GM19035 (cell line): ENCODE results near the gene SH2D7.
A peak's percentile ranks its signal among the peaks of the same experiment; 100 is the strongest.
"Not testable (repeated sequence)": the region's sequence is repeated elsewhere in the genome, so short reads cannot be mapped to it uniquely, and the experiment has no call there.

Experiments used
- ATAC-seq: cut with Tn5 transposase; IDR thresholded peaks from one replicate; pipeline ENCODE4 v1.9.1; 2021; ENCODE audit not compliant: unreplicated experiment

The SH2D7 gene

DNA sequence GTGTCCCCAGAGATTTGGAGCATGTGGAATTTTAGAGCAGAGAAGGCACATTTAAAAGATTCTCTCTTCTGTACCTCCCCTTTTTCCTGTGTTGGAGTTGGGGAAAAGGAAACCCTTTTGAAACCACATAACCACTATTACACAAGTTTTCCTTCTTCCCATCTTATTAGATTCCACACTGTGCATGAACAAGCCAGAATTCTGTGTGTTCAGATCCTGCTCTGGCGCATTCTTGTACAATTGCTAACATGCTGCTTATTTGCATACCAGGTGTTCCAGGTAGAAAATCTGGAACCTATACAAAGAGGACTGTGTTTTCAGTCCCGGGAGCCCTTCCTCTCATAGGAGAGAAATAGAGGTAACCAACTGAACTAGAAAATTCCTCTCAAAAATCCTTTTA, 41.4 kb downstream of the SH2D7 start:
- ATAC-seq = no peak

- no peak for ATAC-seq
Observed at GRCh38 chr15:78139578-78139977, 47.2 kb downstream of the SH2D7 start.

DNA sequence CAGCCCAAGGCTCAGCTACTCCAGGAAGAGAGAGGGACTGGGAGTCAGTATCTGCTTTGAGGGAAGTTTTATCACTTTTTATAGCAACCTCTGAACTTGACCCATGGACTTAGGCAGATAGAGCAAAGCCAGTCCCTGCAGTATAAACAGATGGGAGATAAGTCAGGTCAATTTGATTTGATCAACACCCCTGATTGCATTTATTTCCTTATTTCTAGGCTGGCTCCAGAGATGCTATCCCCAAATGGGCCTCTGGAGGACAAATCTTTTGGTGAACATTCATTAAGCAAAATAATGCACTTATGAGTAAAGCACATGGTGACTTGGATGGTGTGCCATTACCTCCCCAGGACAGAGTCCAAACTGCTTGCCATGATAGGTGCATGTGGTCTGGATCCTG, 47.9 kb downstream of the SH2D7 start:
- ATAC-seq = no peak

DNA sequence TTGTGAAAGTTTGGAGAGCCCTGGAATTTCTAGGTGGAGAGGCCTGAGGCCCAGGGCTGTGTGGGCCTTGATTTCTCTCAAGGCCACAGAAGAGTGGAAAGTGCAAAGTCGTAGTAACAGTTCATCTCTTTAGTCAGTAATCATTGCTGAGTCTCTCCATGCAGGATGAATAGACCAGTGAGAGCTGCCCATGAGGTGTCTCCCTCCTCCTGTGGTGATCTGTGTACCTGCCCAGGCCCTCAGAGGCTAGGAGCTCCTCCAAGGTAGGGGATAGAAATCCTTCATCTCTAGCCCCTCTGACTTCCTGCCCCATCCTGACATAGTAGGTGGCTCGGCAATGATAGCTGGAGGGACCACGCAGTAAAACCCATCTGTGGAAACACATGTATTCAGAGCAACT, 50.0 kb downstream of the SH2D7 start:
- ATAC-seq = no peak

GRCh38 chr15:78146425-78147154, 54.2 kb downstream of the SH2D7 start:
- no peak for ATAC-seq

DNA sequence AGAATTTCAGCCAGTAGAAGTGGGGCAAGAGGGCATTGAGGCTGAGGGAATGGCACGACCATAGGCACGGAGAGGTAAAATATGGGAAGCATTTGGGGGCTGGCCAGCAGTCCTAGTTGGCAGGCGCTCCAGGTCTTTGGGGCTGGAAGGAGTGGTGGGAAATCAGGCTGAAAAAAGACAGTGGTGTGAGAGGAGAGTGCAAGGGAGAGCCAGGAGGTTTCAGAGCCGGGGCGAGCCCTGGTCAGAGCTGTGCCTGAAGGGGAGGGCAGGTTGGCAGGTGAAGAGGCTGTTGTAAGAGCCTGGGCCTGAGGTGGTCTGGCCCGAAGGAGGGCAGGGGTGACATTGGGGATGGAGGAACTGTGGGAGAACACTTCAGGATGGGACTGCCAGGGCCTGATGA, 55.2 kb downstream of the SH2D7 start:
- ATAC-seq = no peak

DNA sequence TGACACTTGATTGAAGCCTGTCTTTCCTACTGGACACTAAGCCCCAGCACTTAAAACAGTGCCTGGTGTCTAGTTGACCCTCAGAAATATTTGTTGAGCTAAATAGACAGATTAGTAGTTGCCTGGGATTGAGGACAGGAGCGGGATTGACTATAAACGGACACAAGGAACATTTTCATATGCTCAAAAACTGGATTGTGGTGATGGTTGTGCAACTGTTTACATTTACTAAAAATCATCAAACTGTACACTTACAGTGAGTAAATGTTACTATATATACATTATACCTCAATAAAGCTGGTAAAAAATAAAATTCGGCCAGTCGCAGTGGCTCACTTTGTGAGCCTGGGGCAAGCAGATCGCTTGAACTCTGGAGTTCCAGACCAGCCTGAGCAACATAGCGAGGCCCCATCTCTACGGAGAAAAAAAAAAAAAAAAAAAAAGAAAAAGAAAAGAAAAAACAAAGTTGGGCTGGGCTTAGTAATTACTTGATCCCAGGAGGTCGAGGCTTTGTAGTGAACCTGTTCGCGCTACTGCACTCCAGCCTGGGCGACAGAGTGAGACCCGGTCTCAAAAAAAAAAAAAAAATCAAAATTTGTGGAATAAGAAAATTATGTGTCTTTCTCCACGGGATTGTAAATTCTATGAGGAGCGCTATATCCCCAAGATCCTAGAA, 56.2 kb downstream of the SH2D7 start:
- peak; percentile 10 for ATAC-seq

DNA sequence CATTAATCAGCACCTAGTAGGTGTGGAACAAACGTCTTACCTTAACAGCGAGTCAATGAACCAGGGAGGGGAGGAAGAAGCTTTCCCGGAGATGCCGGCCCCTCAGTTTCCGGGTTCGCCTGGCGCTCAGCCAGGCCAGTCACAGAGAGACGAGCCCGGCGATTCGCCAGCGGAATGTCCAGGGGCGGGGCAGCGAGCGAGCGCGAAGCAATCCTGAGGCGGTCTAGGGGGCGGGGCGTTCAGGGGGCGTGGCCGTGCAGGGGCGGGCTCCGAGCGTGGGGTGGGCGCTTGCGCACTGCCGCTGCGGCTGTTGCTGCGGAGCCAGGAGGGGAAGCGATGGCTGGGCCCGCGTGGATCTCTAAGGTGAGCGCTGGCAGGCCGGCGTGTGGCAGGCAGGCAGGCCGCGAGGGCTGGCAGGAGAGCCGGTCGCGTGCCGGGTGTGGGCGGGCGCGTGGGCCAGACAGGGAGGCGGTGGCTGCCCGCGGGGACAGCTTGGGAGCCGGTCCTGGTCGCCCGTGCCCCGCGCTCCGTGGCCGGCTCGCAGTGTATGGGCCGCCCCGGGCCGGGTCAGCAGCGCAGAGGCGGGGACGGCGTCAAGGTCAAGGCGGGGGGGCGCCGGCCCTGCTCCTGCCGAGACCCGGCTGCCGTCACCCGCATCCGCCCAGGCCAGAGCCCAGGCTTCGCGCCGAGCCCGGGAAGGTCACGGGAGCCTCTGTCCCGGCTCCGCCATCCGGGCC, 56.9 kb downstream of the SH2D7 start, which contains the start of gene IDH3A:
IDH3A (plus strand) TSS at position 295 of the 737 bp plus-strand sequence; CDS start at position 337, 42 bp downstream.
- ATAC-seq = peak; percentile 81

DNA sequence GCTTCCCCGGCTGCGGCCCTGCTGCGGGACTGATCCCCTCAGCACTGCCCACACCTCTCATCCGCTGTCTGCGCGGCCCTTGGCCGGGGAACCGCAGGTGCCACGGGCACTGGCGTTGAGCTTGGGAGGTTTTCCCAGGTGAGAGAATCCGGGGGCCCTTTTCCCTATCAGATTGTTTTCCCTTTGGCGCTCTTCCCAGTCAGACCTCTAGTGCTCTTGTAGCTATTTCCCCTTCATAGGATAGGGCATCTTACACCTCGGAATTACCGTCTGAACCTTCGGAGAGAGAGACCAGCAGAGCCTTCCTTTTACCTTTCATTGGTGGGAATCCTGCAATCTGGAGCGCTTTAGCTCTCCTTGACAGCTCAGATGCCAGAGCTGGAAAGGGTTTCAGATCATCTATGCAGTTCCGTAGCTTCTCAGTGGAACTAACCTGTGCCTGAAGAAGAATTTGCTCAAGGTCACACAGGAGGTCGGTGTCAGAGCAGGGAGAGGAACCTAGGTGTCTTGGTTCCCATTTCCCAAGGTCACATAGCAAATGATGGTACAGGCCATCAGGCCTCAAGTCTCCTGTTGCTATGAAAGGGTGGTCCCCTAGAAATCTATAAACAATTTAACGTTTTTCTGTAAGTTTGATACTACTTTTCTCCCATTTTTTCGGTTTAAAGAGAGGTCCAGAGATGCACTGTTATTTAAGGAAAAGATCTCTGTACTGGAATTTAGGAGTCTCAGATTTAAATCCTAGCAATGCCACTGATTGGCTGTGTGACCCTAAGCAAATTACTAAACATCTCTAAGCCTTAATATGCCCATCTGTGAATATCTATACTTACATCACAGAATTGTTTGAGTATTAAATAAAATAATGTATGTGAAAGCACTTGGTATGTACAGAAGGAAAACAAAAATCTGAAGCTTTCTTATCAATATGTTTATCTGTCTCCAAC, 57.7 kb downstream of the SH2D7 start:
- ATAC-seq = no peak

DNA sequence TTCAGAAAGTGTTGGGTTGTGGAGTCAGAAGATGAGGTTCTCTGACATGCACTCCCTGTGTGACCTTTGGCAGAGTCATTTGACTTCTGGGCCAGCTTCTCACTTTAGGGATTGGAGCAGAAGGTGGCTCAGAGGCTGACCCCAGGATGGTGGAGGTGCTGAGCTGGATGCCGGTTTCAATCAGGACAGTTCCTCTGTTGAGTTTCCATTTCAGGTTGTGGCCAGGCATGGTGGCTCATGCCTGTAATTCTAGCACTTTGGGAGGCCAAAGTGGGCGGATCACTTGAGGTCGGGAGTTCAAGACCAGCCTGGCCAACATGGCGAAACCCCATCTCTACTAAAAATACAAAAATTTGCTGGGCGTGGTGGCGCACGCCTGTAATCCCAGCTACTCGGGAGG, 58.7 kb downstream of the SH2D7 start:
- not testable (repeated sequence) for ATAC-seq
